ENCODE data around the gene TMEM92.

DNA sequence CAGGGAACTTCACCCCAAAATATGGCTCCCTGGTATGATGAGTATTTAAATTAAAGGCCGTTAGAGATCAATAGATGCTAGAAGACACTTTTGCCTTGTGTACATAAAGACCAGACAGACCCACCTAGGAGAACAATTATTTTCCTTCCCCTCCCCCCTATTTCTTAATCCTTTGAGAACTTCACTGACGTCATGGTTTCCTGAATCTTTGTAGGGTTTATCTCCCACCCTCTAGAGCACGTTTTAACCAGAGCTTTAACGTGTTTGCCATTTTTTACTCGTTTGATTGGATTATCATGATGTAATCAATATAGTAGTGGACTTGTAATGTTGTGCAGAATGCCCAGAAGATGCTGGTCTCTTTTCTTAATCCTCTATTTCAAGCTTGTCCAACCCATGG is 48.8 kb downstream of the TMEM92 start:
- TF ChIP-seq SUZ12 (IDR thresholded peaks at IDR 0.05), result no peak
- no peak for TF ChIP-seq TARDBP (IDR thresholded peaks at IDR 0.05)
- no peak for TF ChIP-seq FOXM1 (IDR thresholded peaks at IDR 0.05; ENCODE audit: borderline replicate concordance)
- no peak for TF ChIP-seq FOXA1 (IDR thresholded peaks at IDR 0.05)
- no peak for TF ChIP-seq SP1 (IDR thresholded peaks at IDR 0.05)

Data from HEK293T (cell line).